AG20443 (cell line): ENCODE data around the gene MUC13.

Experiments
- DNase-seq: peaks from one replicate; pipeline ENCODE4 v3.0.0; 2012; ENCODE audit warnings: low spot score, mixed read lengths

MUC13 gene

GRCh38 chr3:124896824-124897526, 37.6 kb downstream of the MUC13 start:
- DNase-seq, result no peak

- DNase-seq, result no peak
These were observed 38.8 kb downstream of the MUC13 start for GRCh38 chr3:124895756-124896155.

- DNase-seq, result no peak
These were observed 41.0 kb downstream of the MUC13 start for GRCh38 chr3:124893526-124893925.

GRCh38 chr3:124890573-124891190, 43.9 kb downstream of the MUC13 start:
- no peak for DNase-seq

- DNase-seq, result no peak
These were observed 45.8 kb downstream of the MUC13 start for GRCh38 chr3:124888482-124889441.

- DNase-seq, result no peak
These were observed 46.6 kb downstream of the MUC13 start for GRCh38 chr3:124887932-124888298.

GRCh38 chr3:124887177-124887931, 47.2 kb downstream of the MUC13 start, which contains the start of gene ITGB5:
Gene ITGB5, minus strand, starts transcription at chr3:124887365. Its CDS starts 365 bp downstream, at chr3:124887000.
- peak; percentile 92 for DNase-seq

- DNase-seq, result peak; percentile 69
These were observed 48.1 kb downstream of the MUC13 start for GRCh38 chr3:124886168-124887056.

GRCh38 chr3:124885466-124886167, 48.9 kb downstream of the MUC13 start:
- peak; percentile 61 for DNase-seq

- DNase-seq, result no peak
These were observed 50.0 kb downstream of the MUC13 start for GRCh38 chr3:124884474-124885101.

GRCh38 chr3:124883766-124884473, 50.6 kb downstream of the MUC13 start:
- DNase-seq, result no peak

GRCh38 chr3:124882816-124883747, 51.5 kb downstream of the MUC13 start:
- DNase-seq, result no peak

GRCh38 chr3:124881976-124882697, 52.4 kb downstream of the MUC13 start:
- DNase-seq, result no peak

GRCh38 chr3:124879337-124879680, 55.2 kb downstream of the MUC13 start:
- DNase-seq, result no peak

- peak; percentile 86 for DNase-seq
These were observed 55.8 kb downstream of the MUC13 start for GRCh38 chr3:124878561-124879336.

- no peak for DNase-seq
These were observed 56.9 kb downstream of the MUC13 start for GRCh38 chr3:124877674-124878073.
